GM12801 (cell line): ENCODE results near the gene WNK1.

Experiments
- CTCF ChIP-seq: IDR thresholded peaks from one replicate; pipeline ENCODE4 v1.5.1; 2011; ENCODE audit warnings: control low read depth; ENCODE audit not compliant: insufficient read length; ENCODE audit errors: extremely low read depth

Gene WNK1

GRCh38 chr12:843609-844008, 91.2 kb downstream of the WNK1 start:
- TF ChIP-seq CTCF = no peak

- no peak for TF ChIP-seq CTCF
These were observed 94.0 kb downstream of the WNK1 start for GRCh38 chr12:846421-846820.

- TF ChIP-seq CTCF = no peak
These were observed 95.9 kb downstream of the WNK1 start for GRCh38 chr12:848173-848865.

GRCh38 chr12:848882-849527, 96.6 kb downstream of the WNK1 start:
- no peak for TF ChIP-seq CTCF

- no peak for TF ChIP-seq CTCF
These were observed 99.0 kb downstream of the WNK1 start for GRCh38 chr12:851343-851742.

- TF ChIP-seq CTCF = no peak
These were observed 99.5 kb downstream of the WNK1 start for GRCh38 chr12:851913-852312.

- no peak for TF ChIP-seq CTCF
These were observed 100.5 kb downstream of the WNK1 start for GRCh38 chr12:852864-853263.
